Caco-2 (cell line): ENCODE measurements around the gene RAB27B. TPM values are rescaled to one million over a fixed set of nuclear protein-coding genes. Genes with fewer than 3 reads are reported as not detected.

Experiments
- BruUV-seq: library from RNA; stranded (reverse); fragments of 400-500 nt; replicated peaks from 2 replicates; lab custom pipeline; 2021; lab: Mats Ljungman, UMichigan
- CTCF ChIA-PET: fragments of 300-600 bp; sonication (Branson Sonifier 250); formaldehyde crosslinking; loops from one replicate; lab custom pipeline; 2022; ENCODE audit warnings: antibody characterized with exemption; lab: Charles Lee
- POLR2A ChIA-PET: fragments of 300-600 bp; sonication (Branson Sonifier 250); formaldehyde crosslinking; loops from one replicate; lab custom pipeline; 2022; ENCODE audit warnings: antibody characterized with exemption; lab: Charles Lee
- DNase-seq, 2 experiments: peaks; one replicate each; pipeline versions ENCODE4 v3.0.0 to v3.0.0-alpha.2; 2020 to 2022
- H3K27me3 ChIP-seq: replicated peaks from 2 replicates; pipeline ENCODE4 v1.6.0; 2011; ENCODE audit warnings: low read length; ENCODE audit not compliant: control insufficient read depth, insufficient read depth
- H3K36me3 ChIP-seq: 2 replicates; pipeline ENCODE4 v1.5.1; 2011; ENCODE audit warnings: low read length; ENCODE audit not compliant: control insufficient read depth, insufficient read depth
- H3K4me1 ChIP-seq: fragments of 250-450 bp; sonication (Bioruptor Pico); 2 replicates; pipeline ENCODE4 v1.5.1; 2020; ENCODE audit warnings: mild to moderate bottlenecking
- H3K4me3 ChIP-seq: 2 replicates; pipeline ENCODE4 v1.5.1; 2011; ENCODE audit warnings: low read depth, mild to moderate bottlenecking, control low read depth, low read length
- H3K9me3 ChIP-seq: fragments of 250-450 bp; sonication (Bioruptor Pico); 2 replicates; pipeline ENCODE4 v1.5.1; 2020; ENCODE audit warnings: mild to moderate bottlenecking, moderate library complexity
- H3K27ac Mint-ChIP-seq: one replicate; pipeline ENCODE4 v1.8.0; 2022; ENCODE audit warnings: mixed read lengths; ENCODE audit not compliant: unreplicated experiment
- H3K27me3 Mint-ChIP-seq: one replicate; pipeline ENCODE4 v1.8.0; 2022; ENCODE audit warnings: mixed read lengths; ENCODE audit not compliant: insufficient read depth, unreplicated experiment
- H3K36me3 Mint-ChIP-seq: one replicate; pipeline ENCODE4 v1.8.0; 2022; ENCODE audit warnings: mild to moderate bottlenecking, mixed read lengths; ENCODE audit not compliant: insufficient read depth, unreplicated experiment
- H3K4me1 Mint-ChIP-seq: one replicate; pipeline ENCODE4 v1.8.0; 2022; ENCODE audit warnings: low read depth, mixed read lengths; ENCODE audit not compliant: unreplicated experiment
- H3K4me3 Mint-ChIP-seq: one replicate; pipeline ENCODE4 v1.8.0; 2022; ENCODE audit warnings: mild to moderate bottlenecking, moderate library complexity, mixed read lengths; ENCODE audit not compliant: unreplicated experiment
- H3K9me3 Mint-ChIP-seq: one replicate; pipeline ENCODE4 v1.8.0; 2022; ENCODE audit warnings: mixed read lengths; ENCODE audit not compliant: unreplicated experiment
- intact Hi-C: fragments of 100-400 bp; cut with micrococcal nuclease; formaldehyde crosslinking; loops from one replicate; pipeline ENCODE4 v1.10.0; 2022; ENCODE audit not compliant: unreplicated experiment
- total RNA-seq: library from RNA; stranded (reverse); gene quantifications from 2 replicates; pipeline ENCODE4 v1.2.3, GENCODE V29; 2022
- TF ChIP-seq, protein P1 (sequence below), 2 experiments: fragments of 200-600 bp in 1 of 2; IDR thresholded peaks; 1 replicate in 1 of 2; 2 replicates in 1 of 2; pipeline versions ENCODE4 v1.5.1 to v1.8.0; 2011 to 2022; ENCODE audit warnings: antibody characterized with exemption in 1 of 2, control low read depth in 1 of 2, inconsistent platforms in 1 of 2, low read depth in 1 of 2, low read length in 1 of 2, mild to moderate bottlenecking in 1 of 2, moderate library complexity in 1 of 2; ENCODE audit not compliant: insufficient read depth in 1 of 2, severe bottlenecking in 1 of 2, unreplicated experiment in 1 of 2

Gene RAB27B
- total RNA-seq, 1 experiment from 2014 or later: 0.32 TPM

DNA sequence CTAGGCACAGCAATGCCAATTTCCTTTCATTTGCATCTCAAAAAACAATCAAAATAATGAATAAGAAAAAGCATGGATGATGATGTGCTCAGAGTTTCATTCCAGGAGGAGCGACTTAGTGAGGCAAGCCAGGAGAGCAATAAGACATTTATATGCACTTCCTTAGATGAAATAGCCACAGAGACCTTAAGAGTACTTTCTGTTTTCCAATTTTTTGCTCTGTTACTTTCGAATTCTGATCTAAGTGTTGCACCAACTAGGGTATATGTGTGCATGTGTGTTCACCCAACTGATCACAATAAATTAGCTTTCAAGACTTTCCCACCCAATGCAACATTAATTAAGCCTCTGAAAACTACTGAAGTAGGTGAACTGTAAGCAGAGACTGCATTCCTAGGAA, 709 bp downstream of the RAB27B start:
- Histone ChIP-seq H3K36me3 (no peaks in the 10 kb centered on the region), H3K4me1 (no peaks in the 10 kb centered on the region; the same call in 1 of the 2 replicates), H3K27me3 (no peaks in the 10 kb centered on the region), H3K9me3 (no peaks in the 10 kb centered on the region), H3K4me3 (peak overlapping the region; percentile 54; the same call in 1 of the 2 replicates)
- Mint-ChIP-seq H3K36me3 (peaks cover 5% of the 10 kb centered on the region), H3K27ac (no peak overlapping the region), H3K9me3 (peaks cover 14% of the 10 kb centered on the region), H3K4me3 (peak overlapping the region; percentile 75), H3K27me3 (no peaks in the 10 kb centered on the region), H3K4me1 (peaks cover 6% of the 10 kb centered on the region)
- ChIA-PET POLR2A (no interaction called here), CTCF (no interaction called here)
- no TSS peak for BruUV-seq
- intact Hi-C loops: no loop called here
- TF ChIP-seq, protein P1, sequence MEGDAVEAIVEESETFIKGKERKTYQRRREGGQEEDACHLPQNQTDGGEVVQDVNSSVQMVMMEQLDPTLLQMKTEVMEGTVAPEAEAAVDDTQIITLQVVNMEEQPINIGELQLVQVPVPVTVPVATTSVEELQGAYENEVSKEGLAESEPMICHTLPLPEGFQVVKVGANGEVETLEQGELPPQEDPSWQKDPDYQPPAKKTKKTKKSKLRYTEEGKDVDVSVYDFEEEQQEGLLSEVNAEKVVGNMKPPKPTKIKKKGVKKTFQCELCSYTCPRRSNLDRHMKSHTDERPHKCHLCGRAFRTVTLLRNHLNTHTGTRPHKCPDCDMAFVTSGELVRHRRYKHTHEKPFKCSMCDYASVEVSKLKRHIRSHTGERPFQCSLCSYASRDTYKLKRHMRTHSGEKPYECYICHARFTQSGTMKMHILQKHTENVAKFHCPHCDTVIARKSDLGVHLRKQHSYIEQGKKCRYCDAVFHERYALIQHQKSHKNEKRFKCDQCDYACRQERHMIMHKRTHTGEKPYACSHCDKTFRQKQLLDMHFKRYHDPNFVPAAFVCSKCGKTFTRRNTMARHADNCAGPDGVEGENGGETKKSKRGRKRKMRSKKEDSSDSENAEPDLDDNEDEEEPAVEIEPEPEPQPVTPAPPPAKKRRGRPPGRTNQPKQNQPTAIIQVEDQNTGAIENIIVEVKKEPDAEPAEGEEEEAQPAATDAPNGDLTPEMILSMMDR (IDR thresholded peaks at IDR 0.05; ENCODE audit: insufficient read depth in 1 of 2, low read depth in 1 of 2, low read length in 1 of 2, severe bottlenecking in 1 of 2, unreplicated experiment in 1 of 2): no peak
- DNase-seq: no peak

DNA sequence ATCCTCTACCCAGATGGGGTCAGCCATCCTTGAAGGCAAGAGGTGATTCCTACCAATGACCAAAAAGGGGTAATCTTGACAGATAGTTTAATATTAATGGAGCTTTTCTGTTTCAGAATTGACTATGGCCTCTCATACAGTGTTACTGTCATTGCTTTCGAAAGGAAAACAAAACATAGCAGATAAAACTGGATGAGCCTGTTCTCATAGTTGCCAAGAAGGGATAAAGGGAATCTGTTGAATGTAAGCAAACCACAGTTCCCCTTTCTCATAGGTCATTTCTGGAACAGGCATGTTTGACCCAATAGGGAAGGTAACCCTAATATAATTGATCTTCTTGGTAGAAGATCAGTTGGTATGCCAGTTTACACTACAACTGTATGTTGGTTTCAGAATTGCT, 1.6 kb downstream of the RAB27B start:
- intact Hi-C loops: no loop called here
- H3K27ac Mint-ChIP-seq: no peak overlapping the region
- H3K36me3 Mint-ChIP-seq: peaks cover 5% of the 10 kb centered on the region
- TF ChIP-seq, protein P1 (IDR thresholded peaks at IDR 0.05; ENCODE audit: insufficient read depth in 1 of 2, low read depth in 1 of 2, low read length in 1 of 2, severe bottlenecking in 1 of 2, unreplicated experiment in 1 of 2): no peak
- no peak overlapping the region for H3K4me3 ChIP-seq
- no peaks in the 10 kb centered on the region for H3K27me3 Mint-ChIP-seq
- H3K9me3 Mint-ChIP-seq: peaks cover 14% of the 10 kb centered on the region
- no TSS peak for BruUV-seq
- H3K4me1 Mint-ChIP-seq: peaks cover 6% of the 10 kb centered on the region
- H3K4me3 Mint-ChIP-seq: no peak overlapping the region
- no peaks in the 10 kb centered on the region for H3K27me3 ChIP-seq
- H3K4me1 ChIP-seq: no peaks in the 10 kb centered on the region; the same call in 1 of the 2 replicates
- H3K9me3 ChIP-seq: no peaks in the 10 kb centered on the region
- ChIA-PET POLR2A (no interaction called here), CTCF (no interaction called here)
- no peaks in the 10 kb centered on the region for H3K36me3 ChIP-seq
- no peak for DNase-seq

DNA sequence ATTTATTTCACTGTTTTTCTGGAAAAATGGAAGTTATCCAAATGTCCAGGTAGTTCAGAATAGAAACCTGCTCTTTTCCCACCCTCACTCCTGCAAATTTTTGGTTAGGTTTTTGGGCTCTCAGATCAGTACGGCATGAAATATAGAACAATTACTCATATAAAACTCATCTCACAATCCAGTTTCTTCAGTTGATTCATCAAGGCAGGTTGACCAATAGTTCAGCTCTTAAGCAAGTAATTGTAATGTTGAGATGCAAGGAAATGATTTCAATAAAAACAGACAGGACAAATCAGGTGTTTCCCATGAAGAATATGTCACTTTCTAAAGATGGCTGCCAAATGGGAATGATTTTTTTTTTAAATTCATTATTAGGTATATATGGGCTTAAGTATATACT, 2.0 kb downstream of the RAB27B start:
- H3K27me3 Mint-ChIP-seq: no peaks in the 10 kb centered on the region
- ChIA-PET CTCF (no interaction called here), POLR2A (no interaction called here)
- BruUV-seq: no TSS peak
- Histone ChIP-seq H3K9me3 (no peaks in the 10 kb centered on the region), H3K36me3 (no peaks in the 10 kb centered on the region), H3K4me3 (no peak overlapping the region), H3K27me3 (no peaks in the 10 kb centered on the region), H3K4me1 (no peaks in the 10 kb centered on the region; the same call in 1 of the 2 replicates)
- intact Hi-C loops: no loop called here
- H3K4me1 Mint-ChIP-seq: peaks cover 6% of the 10 kb centered on the region
- H3K36me3 Mint-ChIP-seq: peaks cover 5% of the 10 kb centered on the region
- TF ChIP-seq, protein P1 (IDR thresholded peaks at IDR 0.05; ENCODE audit: insufficient read depth in 1 of 2, low read depth in 1 of 2, low read length in 1 of 2, severe bottlenecking in 1 of 2, unreplicated experiment in 1 of 2): no peak
- no peak overlapping the region for H3K4me3 Mint-ChIP-seq
- no peak overlapping the region for H3K27ac Mint-ChIP-seq
- peaks cover 14% of the 10 kb centered on the region for H3K9me3 Mint-ChIP-seq
- no peak for DNase-seq
